ENCODE measurements around the gene RGL2. TPM values are rescaled to one million over a fixed set of nuclear protein-coding genes. Genes with fewer than 3 reads are reported as not detected.

Gene RGL2
- total RNA-seq, 4 donors from 2014 or later: 38.2 to 89.3 (median 65.3) TPM

GRCh38 chr6:33320315-33321181, 21.8 kb upstream of the RGL2 start:
- peak overlapping the region; percentile 42 to 86 (median 50) for H3K27ac ChIP-seq (replicated peaks in 1 of 4)
- peaks cover 43 to 73% (median 66%) of the 10 kb centered on the region in 4 donors for H3K4me1 ChIP-seq
- H3K36me3 ChIP-seq: peaks cover 27 to 40% (median 32%) of the 10 kb centered on the region in 4 donors
- intact Hi-C loops (cut with DNase I): no loop called here
- 61% methylated on average over 19 of the region's 32 CpGs for WGBS
- no peak for TF ChIP-seq POLR2A (IDR thresholded peaks at IDR 0.05; ENCODE audit: low read depth)
- TF ChIP-seq EP300 (IDR thresholded peaks at IDR 0.05): no peak
- TF ChIP-seq CTCF (IDR thresholded peaks at IDR 0.05): no peak
- TF ChIP-seq POLR2AphosphoS5 (IDR thresholded peaks at IDR 0.05): no peak
- no peaks in the 10 kb centered on the region for H3K27me3 ChIP-seq
- no peak overlapping the region for H3K4me3 ChIP-seq
- H3K9me3 ChIP-seq: no peaks in the 10 kb centered on the region
- DNase-seq (ENCODE audit: extremely low spot score): no peak

GRCh38 chr6:33319939-33320314, 21.2 kb upstream of the RGL2 start:
- peak overlapping the region; percentile 42 to 86 (median 50) for H3K27ac ChIP-seq (replicated peaks in 1 of 4)
- TF ChIP-seq POLR2A (IDR thresholded peaks at IDR 0.05; ENCODE audit: low read depth) (no peak), POLR2AphosphoS5 (IDR thresholded peaks at IDR 0.05) (no peak), CTCF (IDR thresholded peaks at IDR 0.05) (no peak), EP300 (IDR thresholded peaks at IDR 0.05) (no peak)
- no peak overlapping the region for H3K4me3 ChIP-seq
- H3K9me3 ChIP-seq: no peaks in the 10 kb centered on the region
- no peak for DNase-seq (ENCODE audit: extremely low spot score)
- WGBS: 81% methylated on average over 3 of the region's 3 CpGs
- peaks cover 49 to 79% (median 72%) of the 10 kb centered on the region in 4 donors for H3K4me1 ChIP-seq
- intact Hi-C loops (cut with DNase I): no loop called here
- H3K27me3 ChIP-seq: no peaks in the 10 kb centered on the region
- peaks cover 27 to 40% (median 32%) of the 10 kb centered on the region in 4 donors for H3K36me3 ChIP-seq

- whole genome bisulfite sequencing: 66% methylated on average over 8 of the region's 8 CpGs
- no peak for TF ChIP-seq CTCF (IDR thresholded peaks at IDR 0.05)
- TF ChIP-seq POLR2AphosphoS5 (IDR thresholded peaks at IDR 0.05): no peak
- TF ChIP-seq POLR2A (IDR thresholded peaks at IDR 0.05; ENCODE audit: low read depth): no peak
- TF ChIP-seq EP300 (IDR thresholded peaks at IDR 0.05): no peak
- H3K4me3 ChIP-seq: peak overlapping the region; percentile 59 to 74 (median 66)
- intact Hi-C loops (cut with DNase I): no loop called here
- H3K9me3 ChIP-seq: no peaks in the 10 kb centered on the region
- peaks cover 27 to 40% (median 32%) of the 10 kb centered on the region in 4 donors for H3K36me3 ChIP-seq
- H3K4me1 ChIP-seq: peaks cover 48 to 79% (median 73%) of the 10 kb centered on the region in 4 donors
- H3K27ac ChIP-seq (replicated peaks in 1 of 4): peak overlapping the region; percentile 84 to 95 (median 90)
- no peak for DNase-seq (ENCODE audit: extremely low spot score)
- no peaks in the 10 kb centered on the region for H3K27me3 ChIP-seq
Measured at GRCh38 chr6:33318426-33319073, 19.8 kb upstream of the RGL2 start.

GRCh38 chr6:33317669-33318425, 19.1 kb upstream of the RGL2 start, which contains the start of gene ZBTB22:
TSS of gene ZBTB22 (minus strand) at chr6:33317744. CDS start at chr6:33316916, 828 bp downstream.
- Histone ChIP-seq H3K4me3 (peak within 1 kb of the TSS; percentile 59 to 74 (median 66)), H3K4me1 (peaks cover 47 to 81% (median 73%) of the 10 kb centered on the region in 4 donors), H3K36me3 (peaks cover 27 to 40% (median 32%) of the 10 kb centered on the region in 4 donors), H3K9me3 (no peaks in the 10 kb centered on the region), H3K27ac (replicated peaks in 1 of 4) (peak within 1 kb of the TSS; percentile 84 to 95 (median 90)), H3K27me3 (no peaks in the 10 kb centered on the region)
- intact Hi-C loops (cut with DNase I): no loop called here
- DNase-seq (ENCODE audit: extremely low spot score): peak; percentile 99
- WGBS: 2% methylated on average over 24 of the region's 44 CpGs
- TF ChIP-seq POLR2AphosphoS5 (IDR thresholded peaks at IDR 0.05) (peak; percentile 68 to 74), CTCF (IDR thresholded peaks at IDR 0.05) (peak in 1 of 3 experiments; percentile 26), POLR2A (IDR thresholded peaks at IDR 0.05; ENCODE audit: low read depth) (no peak), EP300 (IDR thresholded peaks at IDR 0.05) (no peak)

Data from esophagus muscularis mucosa (tissue), 4 donors.